Transverse colon (tissue), 4 donors: ENCODE results near the gene PHYHD1.

Experiments
- CTCF ChIP-seq, 5 experiments: fragments of 200-600 bp in 3 of 5; fragments of 450-650 bp in 2 of 5; sonication (generic) in 3 of 5; IDR thresholded peaks; 1 replicate in 2 of 5; 2 replicates in 3 of 5; pipeline ENCODE4 v1.5.1; 2016 to 2017; ENCODE audit warnings: antibody characterized with exemption in 5 of 5, inconsistent platforms in 3 of 5, mild to moderate bottlenecking in 2 of 5, moderate library complexity in 1 of 5
- EP300 ChIP-seq: sonication (generic); formaldehyde crosslinking; IDR thresholded peaks from one replicate; pipeline ENCODE4 v1.6.1; 2017; ENCODE audit warnings: antibody characterized with exemption, low read depth
- POLR2AphosphoS5 ChIP-seq, 3 donors: sonication (generic); formaldehyde crosslinking; IDR thresholded peaks; one replicate each; pipeline ENCODE4 v1.6.1; 2016; ENCODE audit warnings: antibody characterized with exemption in 3 of 3

DNA sequence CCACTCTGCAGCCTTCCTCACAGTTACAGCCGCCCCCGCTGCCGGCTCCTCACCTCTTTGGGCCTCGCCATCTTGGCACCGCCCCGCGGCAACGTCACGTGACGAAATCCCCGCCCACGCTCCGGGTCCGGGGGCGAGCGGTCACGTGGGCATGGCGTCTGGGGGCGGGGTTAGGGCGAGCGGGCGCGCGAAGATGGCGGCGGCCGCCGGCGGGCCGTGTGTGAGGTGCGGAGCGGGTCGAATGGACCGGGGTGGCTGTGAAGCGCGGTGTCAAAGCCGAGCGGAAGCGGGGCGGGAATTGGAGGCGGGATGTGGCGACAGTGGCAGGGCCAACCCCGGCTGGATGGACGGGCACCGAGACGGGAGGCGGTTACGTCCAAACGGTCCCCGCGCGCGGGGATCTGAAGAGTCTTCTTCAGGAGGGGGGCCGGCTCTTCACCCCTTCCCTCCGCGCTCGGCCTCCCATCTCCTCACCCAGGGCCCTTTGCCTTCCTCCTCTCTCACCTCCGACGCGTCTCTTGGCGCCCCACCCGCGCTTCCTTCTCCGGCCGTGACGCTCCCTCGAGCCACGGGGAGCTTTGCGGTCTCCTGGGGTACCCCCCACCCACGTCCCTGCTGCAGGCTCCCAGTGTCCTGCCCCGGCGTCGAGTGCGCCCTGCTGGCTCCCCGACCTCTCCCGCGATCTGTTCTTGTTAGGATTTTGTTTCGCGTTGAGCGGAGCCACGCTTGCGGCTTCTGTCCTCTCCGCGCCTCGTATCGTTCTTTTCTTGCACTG is 26.9 kb downstream of the PHYHD1 start, which contains the start of the genes DOLK and NUP188:
- peak in 1 of 5 experiments; percentile 13 for TF ChIP-seq CTCF (IDR thresholded peaks at IDR 0.05)
- peak; percentile 95 to 98 (median 96) for TF ChIP-seq POLR2AphosphoS5 (IDR thresholded peaks at IDR 0.05)
- no peak for TF ChIP-seq EP300
